HG02938 (cell line): ENCODE results near the gene NDUFA11.

Experiments used
- ATAC-seq: cut with Tn5 transposase; IDR thresholded peaks from one replicate; pipeline ENCODE4 v1.9.1; 2021; ENCODE audit warnings: mild to moderate bottlenecking, moderate library complexity; ENCODE audit not compliant: unreplicated experiment

Gene NDUFA11

DNA sequence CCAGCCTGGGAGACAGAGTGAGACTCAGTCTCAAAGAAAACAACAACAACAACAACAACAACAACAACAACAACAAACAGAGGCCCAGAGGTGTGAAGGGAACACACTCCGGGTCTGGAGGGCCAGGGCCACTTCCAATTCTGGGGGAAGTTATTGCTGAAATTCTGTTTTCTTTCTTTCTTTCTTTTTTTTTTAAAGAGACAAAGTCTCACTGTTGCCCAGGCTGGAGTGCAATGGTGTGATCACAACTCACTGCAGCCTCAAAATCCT lies 7.0 kb upstream of the NDUFA11 start:
- ATAC-seq, result no peak

DNA sequence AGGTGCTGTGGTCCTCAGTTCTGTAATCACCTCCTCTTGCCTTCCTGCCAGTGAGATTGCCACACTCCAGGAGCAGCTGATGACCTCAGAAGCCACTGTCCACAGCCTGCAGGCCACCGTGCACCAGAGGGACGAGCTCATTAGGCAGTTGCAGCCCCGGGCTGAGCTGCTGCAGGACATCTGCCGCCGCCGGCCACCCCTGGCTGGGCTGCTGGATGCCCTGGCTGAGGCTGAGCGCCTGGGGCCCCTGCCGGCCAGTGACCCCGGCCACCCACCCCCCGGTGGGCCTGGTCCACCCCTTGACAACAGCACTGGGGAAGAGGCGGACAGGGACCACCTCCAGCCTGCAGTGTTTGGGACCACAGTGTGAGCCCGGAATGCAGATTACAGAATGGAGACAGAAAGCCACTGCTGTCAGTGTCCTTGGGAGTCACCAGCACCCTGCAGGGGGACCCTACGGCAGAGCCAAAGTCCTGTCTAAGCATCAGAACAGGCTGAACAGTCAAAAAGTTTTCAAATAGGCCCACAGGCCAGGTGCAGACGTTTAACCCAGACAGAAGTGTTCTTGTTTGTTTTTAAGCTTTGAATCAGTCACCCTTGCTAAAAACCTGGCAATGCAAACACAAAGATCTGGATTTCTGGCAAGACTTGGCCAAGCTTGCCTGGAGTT lies 5.3 kb upstream of the NDUFA11 start:
- no peak for ATAC-seq

DNA sequence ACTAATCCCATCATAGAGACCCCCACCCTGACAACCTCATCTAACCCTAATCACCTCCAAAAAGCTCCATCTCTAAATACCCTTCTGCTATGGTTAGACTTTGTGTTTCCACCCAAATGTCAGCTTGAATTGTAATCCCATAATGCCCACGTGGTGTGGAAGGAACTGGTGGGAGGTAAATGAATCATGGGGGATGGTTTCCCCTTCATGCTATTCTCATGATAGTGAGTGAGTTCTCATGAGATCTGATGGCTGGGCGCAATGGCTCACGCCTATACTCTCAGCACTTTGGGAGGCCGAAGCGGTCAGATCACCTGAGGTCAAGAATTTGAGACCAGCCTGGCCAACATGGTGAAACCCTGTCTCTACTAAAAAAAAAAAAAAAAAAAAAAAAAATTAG lies 3.7 kb upstream of the NDUFA11 start:
- no peak for ATAC-seq

DNA sequence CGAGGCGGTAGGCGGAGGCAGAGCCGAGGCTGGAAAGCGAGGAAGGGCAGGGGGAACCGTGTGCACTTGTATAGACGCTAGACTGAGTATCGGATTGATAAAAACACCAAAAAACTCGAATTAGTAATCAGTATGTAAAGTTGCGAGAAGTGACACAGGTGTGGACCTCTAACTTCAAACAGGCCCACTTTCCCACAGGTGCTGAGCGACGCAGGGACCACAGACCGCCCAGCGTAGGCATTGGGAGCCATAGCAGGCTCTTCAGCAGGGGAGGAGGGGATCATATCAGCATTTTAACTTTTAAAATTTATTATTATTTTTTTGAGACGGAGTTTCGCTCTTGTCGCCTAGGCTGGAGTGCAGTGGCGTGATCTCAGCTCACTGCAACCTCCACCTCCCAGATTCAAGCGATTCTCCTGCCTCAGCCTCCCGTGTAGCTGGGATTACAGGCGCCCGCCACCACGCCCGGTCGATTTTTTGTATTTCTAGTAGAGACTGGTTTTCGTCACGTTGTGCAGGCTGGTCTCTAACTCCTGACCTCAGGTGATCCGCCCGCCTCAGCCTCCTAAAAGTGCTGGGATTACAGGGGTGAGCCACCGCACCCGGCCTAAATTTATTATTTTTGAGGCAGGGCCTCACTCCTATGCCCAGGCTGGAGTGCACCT lies 1.7 kb upstream of the NDUFA11 start:
- no peak for ATAC-seq

DNA sequence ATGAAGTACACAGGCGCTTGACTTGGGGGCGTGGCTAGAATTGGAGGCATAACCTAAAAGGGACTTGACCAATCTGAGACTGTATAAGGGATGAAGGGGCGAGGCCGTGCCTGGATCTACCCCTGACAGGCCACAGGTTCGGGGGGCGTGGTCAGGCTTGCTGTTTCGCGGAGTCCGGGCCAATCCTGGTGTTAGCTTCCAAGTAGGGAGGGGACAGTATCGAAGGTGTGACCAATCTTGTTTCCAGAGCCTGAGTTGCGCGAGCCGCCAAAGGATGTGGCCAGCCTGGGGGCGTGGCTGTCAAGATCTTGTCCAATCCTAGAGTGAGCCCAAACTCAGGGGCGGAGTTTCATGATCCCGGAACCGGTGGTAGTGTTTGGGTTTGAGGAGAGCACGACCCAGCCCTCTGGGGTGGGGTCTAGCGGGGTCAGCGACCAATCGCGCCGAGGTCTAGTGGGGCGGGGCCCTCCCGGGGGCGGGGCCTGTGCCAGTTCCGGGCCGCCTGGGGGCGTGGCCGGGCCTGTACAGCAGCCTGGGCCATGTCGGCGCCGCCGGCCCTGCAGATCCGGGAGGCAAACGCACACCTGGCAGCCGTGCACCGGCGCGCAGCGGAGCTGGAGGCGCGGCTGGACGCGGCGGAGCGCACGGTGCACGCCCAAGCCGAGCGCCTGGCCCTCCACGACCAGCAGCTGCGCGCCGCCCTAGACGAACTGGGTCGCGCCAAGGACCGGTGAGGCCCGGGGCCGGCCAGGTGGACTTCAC lies 943 bp upstream of the NDUFA11 start, which contains the start of gene VMAC:
VMAC (plus strand) TSS at position 521 of the 762 bp plus-strand sequence; CDS start at position 540, 19 bp downstream.
- ATAC-seq, result peak; percentile 79

DNA sequence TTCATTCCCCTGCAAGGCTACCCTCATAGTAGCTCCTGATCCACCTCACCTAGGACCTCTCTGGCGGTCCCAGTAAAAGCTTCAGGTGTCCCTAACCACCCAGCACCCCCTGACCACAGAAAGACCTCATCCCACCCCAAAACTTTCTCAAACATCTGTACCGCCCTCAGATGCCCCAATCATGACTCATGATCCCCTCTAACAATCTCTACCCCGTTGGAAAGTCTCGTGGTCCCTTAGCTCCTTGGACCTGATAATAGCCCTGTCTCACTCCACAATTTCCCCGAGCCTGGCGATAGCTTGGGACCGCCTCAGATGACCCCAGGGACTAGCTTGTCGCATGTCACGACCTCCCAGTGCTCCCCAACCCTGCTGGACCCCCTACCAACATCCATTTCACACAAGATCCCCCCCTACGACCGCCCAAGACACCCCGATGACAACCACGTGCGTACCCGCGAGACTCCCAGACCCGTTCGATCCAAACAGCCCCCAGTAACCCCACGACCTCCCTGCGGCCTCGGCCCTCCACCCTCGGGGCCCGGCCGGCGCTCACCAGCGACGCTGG lies 450 bp downstream of the NDUFA11 start:
- ATAC-seq, result no peak

DNA sequence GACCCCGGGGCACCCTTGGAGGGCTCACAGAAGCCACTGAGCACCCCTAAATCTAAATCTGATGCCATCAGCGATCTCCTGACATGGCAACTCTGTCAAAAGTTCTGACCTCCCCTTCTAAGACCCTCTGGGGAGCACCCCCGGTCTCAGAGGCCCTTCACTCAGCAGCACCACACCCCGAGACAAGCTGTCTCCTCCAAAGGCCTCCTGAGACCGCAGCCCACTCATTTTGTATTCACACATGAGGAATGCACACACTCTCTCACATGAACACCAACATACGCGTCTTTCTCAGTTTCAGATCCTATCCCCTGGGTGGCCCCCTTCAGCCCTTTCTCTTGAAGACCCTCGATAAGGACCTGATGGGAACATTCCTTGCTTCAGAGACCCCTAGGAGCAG lies 2.6 kb downstream of the NDUFA11 start:
- no peak for ATAC-seq

GRCh38 chr19:5899728-5900526 lies 3.7 kb downstream of the NDUFA11 start:
- ATAC-seq, result no peak

- no peak for ATAC-seq
These were observed 6.2 kb downstream of the NDUFA11 start for GRCh38 chr19:5897189-5897969.

GRCh38 chr19:5896365-5897076 lies 7.1 kb downstream of the NDUFA11 start:
- no peak for ATAC-seq

DNA sequence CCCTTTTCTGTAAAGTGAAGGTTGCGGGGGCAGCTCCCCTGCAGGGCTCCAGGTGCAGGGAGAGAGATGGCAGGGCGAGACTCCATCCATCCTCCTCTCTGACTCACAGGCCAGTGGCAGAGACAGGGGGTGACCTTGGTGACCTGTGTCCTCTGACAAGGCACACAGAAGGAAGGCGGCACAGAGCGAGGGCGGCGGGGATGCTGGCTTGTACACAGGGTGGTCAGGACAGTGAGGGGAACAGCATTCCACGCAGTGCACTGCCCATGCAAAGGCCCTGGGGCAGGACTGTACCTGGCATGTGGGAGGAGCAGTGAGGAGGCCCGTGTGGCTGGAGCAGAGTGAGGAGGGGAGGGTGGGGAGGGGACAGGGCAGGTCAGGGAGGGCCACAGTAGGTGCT lies 7.7 kb downstream of the NDUFA11 start:
- no peak for ATAC-seq

- ATAC-seq, result no peak
These were observed 8.2 kb downstream of the NDUFA11 start for GRCh38 chr19:5895409-5895808.

GRCh38 chr19:5894704-5895349 lies 8.8 kb downstream of the NDUFA11 start:
- ATAC-seq, result no peak

GRCh38 chr19:5893907-5894703 lies 9.5 kb downstream of the NDUFA11 start:
- no peak for ATAC-seq

DNA sequence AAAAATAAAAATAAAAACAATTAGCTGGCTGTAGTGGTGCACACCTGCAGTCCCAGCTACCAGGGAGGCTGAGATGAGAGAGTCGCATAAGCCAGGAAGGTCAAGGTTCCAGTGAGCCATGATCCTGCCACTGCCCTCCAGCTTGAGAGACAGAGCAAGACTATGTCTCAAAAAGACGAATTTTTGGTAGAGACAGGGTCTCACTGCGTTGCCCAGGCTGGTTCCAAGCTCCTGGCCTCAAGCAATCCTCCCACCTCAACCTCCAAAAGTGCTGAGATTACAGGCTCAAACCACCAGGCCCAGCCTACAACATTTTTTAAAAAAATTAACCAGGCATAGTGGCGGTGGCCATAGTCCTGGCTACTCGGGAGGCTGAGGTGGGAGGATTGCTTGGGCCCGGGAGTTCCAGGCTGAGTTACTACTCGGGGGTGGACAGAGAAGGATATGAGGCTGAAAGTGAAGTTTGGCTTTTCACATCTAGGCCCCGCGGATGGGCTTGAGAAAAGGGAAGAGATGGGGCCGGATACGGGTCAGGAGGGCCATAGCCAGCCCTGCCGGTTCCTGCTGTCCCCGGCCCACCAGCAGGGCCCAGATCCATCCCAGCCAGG lies 10.2 kb downstream of the NDUFA11 start:
- no peak for ATAC-seq

DNA sequence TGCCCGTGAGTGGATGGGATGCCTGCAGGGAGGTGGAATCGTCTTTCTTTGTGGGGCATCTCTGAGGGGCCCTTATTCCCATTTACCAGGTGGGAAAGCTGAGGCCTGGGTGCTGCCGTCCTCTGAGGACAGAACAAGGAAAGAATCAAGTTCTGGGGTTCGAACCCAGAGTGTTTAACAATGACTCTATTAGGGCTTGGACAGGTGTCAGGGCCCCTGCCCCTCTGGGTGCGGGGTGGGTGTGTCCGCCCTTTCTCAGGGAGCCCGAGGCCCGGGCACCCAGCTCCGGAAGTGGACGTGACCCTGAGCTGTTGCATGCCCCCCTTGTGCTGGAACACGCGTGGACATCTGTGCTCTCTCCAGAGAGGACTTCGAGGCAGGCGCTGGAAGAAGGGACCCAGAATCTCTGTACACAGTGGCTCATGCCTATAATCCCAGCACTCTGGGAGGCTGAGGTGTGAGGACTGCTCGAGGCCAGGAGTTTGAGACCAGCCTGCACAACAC lies 10.8 kb downstream of the NDUFA11 start:
- no peak for ATAC-seq

DNA sequence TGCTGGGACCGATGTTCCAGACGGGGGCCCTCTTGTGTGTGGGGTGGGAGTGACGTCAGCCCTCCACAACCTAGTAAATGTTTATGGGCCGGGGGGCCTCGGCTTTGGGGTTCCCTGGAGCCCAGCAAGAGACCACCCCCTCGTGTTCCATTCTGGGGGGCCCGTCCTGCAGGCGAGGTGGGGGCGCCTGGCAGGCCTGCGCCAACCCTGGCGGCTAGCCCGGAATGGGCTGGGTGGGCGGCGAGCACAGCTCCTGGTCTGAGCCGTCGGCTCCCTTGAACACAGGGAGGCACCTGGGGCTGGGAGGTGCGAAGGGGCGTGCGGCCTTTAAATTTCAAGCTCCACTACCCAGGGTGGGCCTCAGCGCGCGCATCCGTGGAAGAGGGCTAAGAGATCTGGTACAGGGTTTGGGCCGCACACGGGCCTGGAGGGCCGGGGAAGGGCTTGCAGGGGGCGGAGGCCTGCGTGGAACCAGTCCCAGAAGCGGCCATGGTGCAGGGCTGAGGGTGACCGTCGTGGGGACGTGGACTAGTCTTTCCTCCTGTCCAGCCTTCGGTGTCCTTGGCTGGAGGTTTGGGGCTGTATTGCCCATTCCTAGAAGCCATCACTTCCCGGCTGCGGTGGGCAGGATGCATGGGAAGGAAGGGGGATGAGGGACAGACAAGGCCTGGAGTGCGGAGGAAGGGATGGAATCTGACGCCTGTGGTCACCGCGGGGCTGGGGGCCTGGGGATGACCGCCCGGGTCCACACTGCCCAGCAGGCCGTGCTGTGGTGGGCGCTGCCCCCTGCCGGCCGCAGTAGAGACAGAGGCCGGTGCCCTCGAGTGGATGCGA lies 11.4 kb downstream of the NDUFA11 start:
- no peak for ATAC-seq
